GM18526 (cell line): Measurements from ENCODE around the gene IKZF1.

Experiments used
- POLR2A ChIP-seq: IDR thresholded peaks from 3 replicates; pipeline ENCODE4 v1.6.1; 2011; ENCODE audit not compliant: insufficient read length; ENCODE audit errors: extremely low read depth

Gene IKZF1

DNA sequence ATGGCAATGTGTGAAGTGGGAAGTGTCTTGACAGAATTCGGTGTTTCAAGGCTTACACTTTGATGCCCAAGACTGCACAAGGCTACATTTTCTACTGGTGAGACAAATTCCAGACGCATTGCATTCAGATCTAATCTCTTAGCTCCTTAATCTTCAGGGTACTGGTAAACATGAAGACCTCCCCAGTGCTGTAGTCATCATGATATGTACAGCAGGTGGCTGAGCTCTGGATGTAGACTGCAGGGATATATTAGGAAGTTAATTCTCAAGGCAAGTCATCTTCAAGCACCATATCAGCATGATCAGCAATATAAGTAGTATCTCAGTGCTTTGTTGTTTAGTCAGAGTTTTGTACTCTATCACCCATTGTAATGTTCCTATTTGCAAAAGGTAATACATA lies 61.8 kb downstream of the IKZF1 start:
- TF ChIP-seq POLR2A, result no peak

- TF ChIP-seq POLR2A, result no peak
Measured at GRCh38 chr7:50367100-50367499, 62.6 kb downstream of the IKZF1 start.

DNA sequence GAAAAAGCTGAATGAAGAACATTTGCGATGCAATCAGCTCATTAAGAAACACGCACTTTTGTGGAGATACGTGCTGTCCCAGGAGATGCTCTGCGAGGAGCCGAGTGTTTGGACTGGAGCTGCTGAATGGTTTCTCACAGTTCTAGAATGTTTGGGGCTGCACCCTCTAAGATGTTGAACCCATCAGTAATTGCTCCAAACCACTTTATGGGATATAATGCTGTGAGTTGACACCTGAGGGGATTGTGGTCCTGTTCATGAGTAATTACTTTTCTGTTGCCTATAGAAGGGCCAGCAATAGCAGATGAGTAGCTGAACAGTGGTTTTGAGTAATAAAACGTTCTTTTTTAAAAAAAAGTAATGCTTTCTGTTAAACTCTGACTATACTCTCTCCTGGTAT lies 63.1 kb downstream of the IKZF1 start:
- TF ChIP-seq POLR2A, result no peak

- no peak for TF ChIP-seq POLR2A
Measured at GRCh38 chr7:50368366-50368765, 63.9 kb downstream of the IKZF1 start.

GRCh38 chr7:50369143-50370026 lies 64.9 kb downstream of the IKZF1 start:
- TF ChIP-seq POLR2A, result no peak

DNA sequence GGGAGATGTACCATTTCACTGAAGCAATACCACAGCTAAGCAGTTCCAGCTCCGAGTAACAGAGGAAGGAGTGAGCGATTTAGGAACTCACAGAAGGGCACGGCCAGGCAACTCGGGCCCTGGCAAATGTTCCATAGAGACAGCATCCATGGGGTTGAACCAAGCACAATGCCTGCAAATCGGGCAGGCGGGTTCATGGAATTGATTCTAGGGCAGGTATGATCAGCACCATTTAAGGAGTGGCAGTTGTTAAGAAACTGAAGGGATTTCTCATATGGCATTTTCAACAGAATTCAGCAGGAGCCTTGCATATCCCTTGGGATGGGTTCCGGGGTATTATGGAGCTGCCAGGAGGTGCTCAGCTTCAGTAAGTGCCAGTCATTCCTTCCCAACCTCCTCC lies 66.4 kb downstream of the IKZF1 start:
- no peak for TF ChIP-seq POLR2A

- TF ChIP-seq POLR2A, result no peak
Measured at GRCh38 chr7:50371551-50372021, 67.1 kb downstream of the IKZF1 start.

DNA sequence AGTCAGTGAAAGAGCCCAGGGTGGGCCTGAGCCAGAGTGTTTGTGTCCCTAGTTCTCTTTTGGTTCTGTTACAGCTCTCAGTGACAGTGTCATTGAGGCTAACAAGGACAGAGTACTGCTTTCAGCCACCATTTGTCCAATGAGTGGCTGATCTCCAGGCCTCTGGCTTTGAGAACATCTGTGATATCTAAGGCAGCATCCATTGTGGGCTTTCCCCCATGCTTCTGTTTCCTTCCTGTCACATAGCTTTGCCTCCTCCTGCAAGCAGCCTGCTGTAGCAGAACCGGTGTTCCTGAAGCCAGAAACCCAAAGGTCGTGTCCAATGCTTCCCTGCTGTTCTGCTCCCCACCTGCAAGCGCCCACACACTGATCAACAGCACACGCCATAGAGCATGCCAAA lies 68.4 kb downstream of the IKZF1 start:
- no peak for TF ChIP-seq POLR2A

DNA sequence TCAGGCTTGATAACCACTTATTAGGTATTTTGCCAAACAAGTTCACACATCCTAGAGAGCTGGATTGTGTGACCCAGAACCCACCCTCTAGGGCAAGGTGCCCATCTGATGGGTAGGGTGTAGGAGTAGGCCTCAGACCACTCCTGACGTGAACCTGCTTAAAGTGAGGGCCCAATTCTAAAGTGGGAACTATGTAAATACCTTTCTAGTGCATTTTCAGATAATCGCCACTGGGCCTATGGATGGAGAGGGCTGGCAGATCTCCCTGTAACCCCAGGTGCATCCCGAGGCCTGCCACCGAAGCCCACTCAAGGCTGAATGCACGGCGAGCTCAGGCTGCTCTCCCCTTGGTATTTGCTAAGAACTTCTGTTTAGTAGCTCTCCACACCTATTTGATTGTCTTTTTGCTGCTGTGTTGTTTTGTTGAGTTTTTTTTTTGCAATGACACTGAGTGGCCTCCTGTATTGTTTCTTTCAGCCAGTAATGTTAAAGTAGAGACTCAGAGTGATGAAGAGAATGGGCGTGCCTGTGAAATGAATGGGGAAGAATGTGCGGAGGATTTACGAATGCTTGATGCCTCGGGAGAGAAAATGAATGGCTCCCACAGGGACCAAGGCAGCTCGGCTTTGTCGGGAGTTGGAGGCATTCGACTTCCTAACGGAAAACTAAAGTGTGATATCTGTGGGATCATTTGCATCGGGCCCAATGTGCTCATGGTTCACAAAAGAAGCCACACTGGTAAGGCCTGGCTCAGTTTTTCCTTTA lies 71.7 kb downstream of the IKZF1 start:
- no peak for TF ChIP-seq POLR2A

DNA sequence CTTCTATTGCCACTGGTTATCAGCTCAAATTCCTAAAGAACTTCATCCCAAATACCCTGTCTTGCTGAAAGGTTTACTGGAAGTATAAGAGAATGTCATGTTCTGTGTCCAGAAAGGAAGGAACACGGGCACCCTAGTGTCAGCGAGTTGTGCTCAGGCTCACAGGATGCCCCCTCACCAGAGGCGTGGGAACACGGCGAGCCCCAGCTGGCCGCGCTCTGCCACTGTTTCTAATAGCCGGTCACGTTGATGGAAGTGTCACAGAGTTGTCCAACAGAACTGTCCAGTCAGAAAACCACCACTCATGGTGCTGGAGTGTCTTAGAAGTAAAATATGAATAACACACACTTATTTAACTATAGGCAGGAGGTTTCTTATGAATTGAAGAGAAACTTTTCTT lies 72.8 kb downstream of the IKZF1 start:
- no peak for TF ChIP-seq POLR2A

GRCh38 chr7:50379082-50379481 lies 74.6 kb downstream of the IKZF1 start:
- TF ChIP-seq POLR2A, result no peak

- no peak for TF ChIP-seq POLR2A
Measured at GRCh38 chr7:50379539-50379938, 75.0 kb downstream of the IKZF1 start.

- TF ChIP-seq POLR2A, result no peak
Measured at GRCh38 chr7:50382455-50382854, 77.9 kb downstream of the IKZF1 start.

- no peak for TF ChIP-seq POLR2A
Measured at GRCh38 chr7:50387351-50387750, 82.8 kb downstream of the IKZF1 start.

DNA sequence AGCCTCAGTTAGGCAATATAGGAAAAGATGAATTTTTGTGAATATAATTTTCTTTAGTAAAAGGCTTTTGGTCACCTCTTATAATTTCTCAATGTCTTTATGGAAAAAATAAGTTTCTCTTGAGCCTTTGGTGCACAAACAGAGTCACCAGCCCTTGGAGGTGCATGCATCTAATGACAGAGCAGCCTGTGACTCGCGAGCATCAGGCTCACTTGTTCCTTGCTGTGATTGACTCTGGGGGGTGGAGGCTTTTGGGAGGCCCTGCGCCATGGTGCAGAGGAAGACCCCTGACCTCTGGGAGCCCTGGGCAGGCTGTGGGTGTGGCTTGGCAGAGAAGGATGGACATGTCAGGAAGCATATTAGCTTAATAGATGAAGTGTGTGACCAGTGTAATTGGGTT lies 85.4 kb downstream of the IKZF1 start:
- no peak for TF ChIP-seq POLR2A

DNA sequence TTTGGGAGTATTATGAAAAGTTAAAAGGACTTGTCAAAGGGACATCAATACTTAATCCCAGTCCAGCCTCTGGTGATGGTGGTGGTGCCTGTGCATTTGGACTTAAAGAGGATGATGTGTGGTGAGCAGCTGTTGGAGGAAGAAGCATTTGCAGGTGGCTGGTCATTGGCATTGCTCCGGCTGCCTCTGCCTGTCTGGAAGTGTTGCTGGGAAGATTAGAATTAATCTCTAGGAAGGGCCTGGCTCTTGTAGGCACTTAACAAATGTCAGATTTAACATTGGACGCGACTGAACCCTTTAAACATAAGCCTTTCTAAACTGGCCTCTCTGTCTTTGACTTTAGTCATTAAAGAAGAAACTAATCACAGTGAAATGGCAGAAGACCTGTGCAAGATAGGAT lies 86.9 kb downstream of the IKZF1 start:
- TF ChIP-seq POLR2A, result no peak
